GM19372 (cell line): ENCODE results near the gene GINS1.
"Not testable (repeated sequence)": the region's sequence is repeated elsewhere in the genome, so short reads cannot be mapped to it uniquely, and the experiment has no call there.

Experiments
- ATAC-seq: cut with Tn5 transposase; IDR thresholded peaks from one replicate; pipeline ENCODE4 v1.9.1; 2021; ENCODE audit warnings: mild to moderate bottlenecking, low read depth, moderate library complexity; ENCODE audit not compliant: unreplicated experiment

The GINS1 gene

GRCh38 chr20:25471020-25471419, 63.5 kb downstream of the GINS1 start:
- no peak for ATAC-seq

- ATAC-seq = not testable (repeated sequence)
Measured at GRCh38 chr20:25473297-25473696, 65.8 kb downstream of the GINS1 start.

GRCh38 chr20:25476106-25477013, 68.9 kb downstream of the GINS1 start:
- ATAC-seq = no peak

- no peak for ATAC-seq
Measured at GRCh38 chr20:25477014-25477882, 69.8 kb downstream of the GINS1 start.

GRCh38 chr20:25478889-25479568, 71.6 kb downstream of the GINS1 start:
- no peak for ATAC-seq

GRCh38 chr20:25479638-25480037, 72.2 kb downstream of the GINS1 start:
- ATAC-seq = no peak

DNA sequence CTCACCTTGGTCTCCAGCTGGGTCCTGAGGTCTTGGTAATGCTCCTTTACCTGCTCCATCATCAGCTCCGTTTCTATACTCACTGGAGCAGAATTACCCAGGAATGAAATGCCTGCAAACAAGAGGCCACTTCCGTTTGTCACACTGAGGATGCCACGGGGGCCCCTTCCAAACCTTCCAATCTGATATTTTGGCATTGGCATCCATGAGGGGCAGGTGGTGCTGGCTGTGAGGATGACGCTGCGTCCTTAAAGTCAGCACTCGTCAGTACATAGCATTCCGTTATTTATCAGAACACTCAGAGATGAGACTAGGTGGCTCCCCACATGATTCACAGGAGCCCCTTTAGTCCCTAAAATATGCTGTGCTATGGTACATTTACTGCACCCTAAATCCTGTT, 72.7 kb downstream of the GINS1 start:
- no peak for ATAC-seq

DNA sequence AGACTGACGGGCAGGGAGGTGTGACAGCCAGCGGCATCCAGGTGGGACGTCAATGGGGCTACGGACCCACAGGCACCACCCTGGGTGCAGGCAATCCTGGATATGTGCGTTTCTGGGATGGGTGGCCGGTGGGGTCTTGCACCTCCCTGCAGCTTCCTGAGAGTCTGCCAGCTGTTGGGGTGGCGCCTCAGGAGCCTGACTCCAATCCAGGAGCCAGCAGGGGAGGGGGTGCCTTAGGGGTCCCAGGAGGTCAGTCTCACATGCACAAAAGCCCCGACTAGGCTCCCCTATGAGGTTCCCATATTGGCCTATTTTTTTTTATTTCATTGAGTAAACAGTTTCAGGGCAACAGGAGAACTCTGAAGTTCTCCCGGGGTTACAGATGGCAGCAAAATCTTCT, 73.3 kb downstream of the GINS1 start:
- ATAC-seq = no peak

DNA sequence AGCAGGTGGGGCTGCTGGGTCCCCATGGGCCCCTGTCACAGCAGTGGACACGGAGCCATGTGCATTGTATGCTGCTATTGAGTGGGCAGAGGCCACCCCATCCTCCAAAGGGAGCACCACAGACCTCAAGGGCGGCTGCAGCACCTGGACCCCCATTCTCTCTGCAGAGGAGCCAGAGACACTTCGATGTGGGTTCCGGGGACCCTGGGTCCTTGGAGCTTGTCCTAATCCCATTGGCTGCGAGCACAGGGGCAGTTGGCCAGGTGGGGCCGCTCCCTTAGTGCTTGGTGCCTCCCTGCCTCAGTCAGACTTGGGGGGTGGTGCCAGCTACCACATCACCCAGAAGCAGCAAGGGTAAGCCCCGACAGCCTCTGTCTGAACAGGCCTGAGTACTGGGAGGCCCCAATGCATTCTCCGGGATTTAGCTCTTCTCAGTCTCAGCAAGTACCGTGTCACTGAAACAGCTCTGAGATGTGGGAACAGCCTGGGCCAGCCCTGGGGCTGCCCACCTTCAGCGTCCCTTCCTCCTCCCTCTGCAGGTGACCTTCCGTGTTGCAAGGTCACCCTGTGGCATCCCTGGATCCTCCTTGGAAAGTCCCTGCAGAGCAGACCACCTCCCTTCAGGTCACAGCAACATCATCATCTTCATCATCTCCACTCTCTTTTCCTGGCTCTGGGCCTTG, 73.9 kb downstream of the GINS1 start:
- ATAC-seq = no peak

DNA sequence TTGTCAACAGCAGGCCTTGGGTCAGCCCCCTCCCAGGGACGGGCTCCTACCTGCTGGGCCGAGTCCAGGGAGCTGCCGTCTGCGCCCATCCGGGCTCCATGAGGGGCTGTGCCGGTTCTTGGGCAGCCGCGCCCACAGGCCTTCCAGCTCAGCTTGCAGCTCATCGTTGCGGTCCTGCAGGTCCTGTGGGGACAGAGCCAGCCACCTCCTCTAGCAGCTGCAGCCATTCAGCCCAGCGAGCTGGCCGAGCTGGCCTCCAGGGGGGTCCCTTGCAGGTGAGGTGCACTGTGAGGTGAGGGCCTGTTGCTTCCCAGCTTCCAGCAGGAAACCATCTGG, 74.4 kb downstream of the GINS1 start:
- ATAC-seq = no peak

DNA sequence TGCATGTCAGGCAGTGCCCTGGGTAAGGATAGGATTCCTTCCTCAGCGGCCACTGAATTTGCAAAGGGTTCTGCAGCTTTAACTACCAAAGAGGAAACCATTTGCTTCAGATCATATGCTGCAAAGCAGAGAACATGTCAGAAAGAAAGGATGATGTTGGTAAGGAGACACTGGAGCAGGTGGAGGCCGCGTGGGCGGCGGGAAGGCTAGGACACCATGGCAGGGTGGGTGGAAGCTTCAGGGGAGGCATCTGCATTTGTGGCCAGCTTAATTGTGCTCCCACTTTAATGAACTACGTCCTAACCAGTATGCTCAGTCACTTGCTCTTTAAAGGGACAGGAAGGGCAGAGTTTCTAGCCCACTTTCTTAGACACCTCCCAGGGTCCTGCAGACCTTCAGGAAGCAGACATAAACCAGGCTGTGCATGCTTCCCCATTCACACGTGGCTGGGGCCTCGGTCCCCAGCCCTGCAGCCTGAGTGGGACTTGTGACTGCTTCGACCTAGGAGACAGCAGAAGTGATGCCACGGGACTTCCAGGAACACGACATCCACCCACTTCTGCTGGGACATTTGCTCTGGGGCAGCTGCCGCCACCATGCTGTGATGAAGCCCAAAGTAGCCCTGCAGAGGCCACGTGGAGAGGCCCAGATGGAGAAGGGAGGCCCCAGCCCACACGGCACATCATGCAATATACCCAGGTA, 76.1 kb downstream of the GINS1 start:
- ATAC-seq = no peak

- no peak for ATAC-seq
Measured at GRCh38 chr20:25484224-25484846, 76.9 kb downstream of the GINS1 start.

- ATAC-seq = no peak
Measured at GRCh38 chr20:25484911-25485511, 77.5 kb downstream of the GINS1 start.

- ATAC-seq = no peak
Measured at GRCh38 chr20:25485872-25486271, 78.4 kb downstream of the GINS1 start.

DNA sequence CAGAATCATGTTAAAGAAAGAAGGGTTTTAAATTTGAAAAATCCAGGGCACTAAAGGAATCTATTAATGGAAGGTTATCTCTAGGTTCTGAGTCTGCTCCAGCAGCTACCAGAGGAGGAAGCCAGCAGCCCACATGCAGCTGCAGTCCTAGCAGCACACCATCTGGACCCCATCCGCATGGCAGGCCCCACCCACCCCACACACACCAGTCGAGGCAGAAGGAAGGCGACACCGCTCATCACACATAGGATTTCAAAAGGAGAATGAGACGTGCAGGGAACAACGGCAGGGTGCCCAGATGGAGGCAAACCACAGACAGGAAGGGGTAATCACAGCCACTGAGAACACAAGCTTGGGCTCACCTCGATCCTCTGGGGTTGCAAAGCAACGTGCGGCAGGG, 78.9 kb downstream of the GINS1 start:
- no peak for ATAC-seq

DNA sequence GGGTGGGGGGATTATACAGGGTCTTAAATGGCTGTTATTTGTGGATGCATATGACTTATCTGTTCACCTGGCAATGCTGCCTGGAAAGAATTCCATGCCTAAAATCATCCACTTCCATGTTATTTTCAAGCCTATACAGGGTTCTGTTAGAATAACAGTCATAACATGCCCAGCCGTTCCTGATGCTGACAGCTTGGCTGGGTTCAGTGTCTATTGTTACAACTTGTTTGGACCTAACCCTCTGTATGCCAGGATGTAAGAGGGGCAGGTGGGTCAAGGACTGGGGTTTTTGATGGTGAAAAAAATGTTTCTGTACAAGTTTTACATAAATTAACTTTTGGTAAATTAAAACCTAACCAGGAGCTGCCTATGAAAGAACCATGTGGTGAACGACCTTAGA, 79.8 kb downstream of the GINS1 start:
- no peak for ATAC-seq

DNA sequence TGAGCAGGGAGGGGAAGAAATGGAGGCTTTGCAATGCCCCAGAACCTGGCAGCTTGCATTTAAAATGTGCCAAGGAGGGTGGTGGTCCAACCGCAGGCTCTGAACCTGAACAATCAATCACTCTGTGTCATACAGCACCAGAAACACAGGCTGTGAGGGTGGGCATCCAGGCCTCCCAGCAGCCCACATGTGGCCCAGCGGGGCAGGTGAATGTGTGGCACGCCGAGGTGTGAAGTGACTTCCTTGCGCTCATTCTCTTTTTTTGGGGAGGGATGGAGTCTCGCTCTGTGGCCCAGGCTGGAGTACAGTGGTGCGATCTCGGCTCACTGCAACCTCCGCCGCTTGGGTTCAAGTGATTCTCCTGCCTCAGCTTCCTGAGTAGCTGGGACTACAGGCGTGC, 80.5 kb downstream of the GINS1 start:
- no peak for ATAC-seq

- no peak for ATAC-seq
Measured at GRCh38 chr20:25489221-25489871, 81.9 kb downstream of the GINS1 start.
